GM18505 (cell line): ENCODE measurements around the gene MED14.
"Not testable (repeated sequence)": the region's sequence is repeated elsewhere in the genome, so short reads cannot be mapped to it uniquely, and the experiment has no call there.

Experiments
- ATAC-seq: cut with Tn5 transposase; IDR thresholded peaks from one replicate; pipeline ENCODE4 v1.9.1; 2021; ENCODE audit not compliant: unreplicated experiment
- POLR2A ChIP-seq: IDR thresholded peaks from 4 replicates; pipeline ENCODE4 v1.6.1; 2011; ENCODE audit warnings: borderline replicate concordance; ENCODE audit not compliant: insufficient read depth, insufficient read length; ENCODE audit errors: extremely low read depth

Gene MED14

DNA sequence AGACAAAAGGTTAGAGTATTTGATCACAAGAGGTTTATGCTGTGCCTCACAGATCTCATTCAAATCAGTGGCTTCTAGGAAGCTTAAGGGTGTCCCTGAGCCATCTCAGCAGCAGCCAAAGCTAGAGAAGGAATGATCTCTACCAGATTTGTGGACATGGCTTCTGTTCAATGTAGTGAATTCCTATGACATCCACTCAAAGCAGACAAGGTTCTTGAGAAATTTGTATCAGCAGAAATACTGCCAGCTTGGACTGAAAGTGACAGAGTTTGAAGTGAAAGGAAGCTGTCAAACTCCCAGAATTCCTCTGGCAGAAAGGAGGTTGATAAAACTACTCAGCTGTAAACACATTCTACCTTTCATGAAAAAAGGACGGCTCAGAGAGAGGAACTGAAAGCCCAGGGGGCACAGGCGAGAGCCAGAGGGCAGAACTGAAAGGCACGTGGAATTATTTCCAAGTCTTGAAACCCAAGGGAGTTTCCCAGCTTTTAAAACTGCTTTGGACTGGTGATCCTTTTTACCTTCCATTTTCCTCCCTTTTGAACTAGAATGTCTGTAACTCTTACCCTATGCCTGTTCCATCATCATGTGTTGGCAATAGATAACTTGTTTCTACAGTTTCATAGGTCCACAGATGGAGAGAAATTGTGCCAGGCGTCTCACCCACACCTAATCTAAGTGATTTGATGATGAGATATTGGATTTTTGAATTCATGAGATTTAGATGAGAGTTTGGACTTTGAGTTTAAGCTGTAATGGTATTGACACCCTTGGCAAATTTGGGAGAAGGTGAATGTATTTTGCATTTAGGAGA lies 14.5 kb upstream of the MED14 start:
- no peak for TF ChIP-seq POLR2A
- ATAC-seq: peak; percentile 65

DNA sequence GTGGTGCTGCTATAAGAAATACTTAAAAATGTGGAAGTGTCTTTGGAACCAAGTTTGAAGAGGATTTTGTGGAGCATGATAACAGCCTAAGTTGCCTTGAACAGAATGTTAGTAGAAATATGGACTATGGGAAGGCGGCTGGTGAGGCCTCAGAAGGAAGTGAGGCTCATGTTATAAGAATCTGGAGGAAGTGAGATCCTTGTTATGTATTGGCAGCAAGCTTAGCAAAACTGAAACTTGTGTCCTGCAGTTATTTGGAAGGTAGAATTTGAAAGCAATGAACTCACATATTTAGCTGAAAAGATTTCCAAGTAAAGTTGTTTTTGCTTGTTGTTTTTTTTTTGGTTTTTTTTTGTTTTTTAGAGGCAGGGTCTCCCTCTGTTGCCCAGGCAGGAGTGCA lies 13.6 kb upstream of the MED14 start:
- ATAC-seq: no peak
- TF ChIP-seq POLR2A: no peak

DNA sequence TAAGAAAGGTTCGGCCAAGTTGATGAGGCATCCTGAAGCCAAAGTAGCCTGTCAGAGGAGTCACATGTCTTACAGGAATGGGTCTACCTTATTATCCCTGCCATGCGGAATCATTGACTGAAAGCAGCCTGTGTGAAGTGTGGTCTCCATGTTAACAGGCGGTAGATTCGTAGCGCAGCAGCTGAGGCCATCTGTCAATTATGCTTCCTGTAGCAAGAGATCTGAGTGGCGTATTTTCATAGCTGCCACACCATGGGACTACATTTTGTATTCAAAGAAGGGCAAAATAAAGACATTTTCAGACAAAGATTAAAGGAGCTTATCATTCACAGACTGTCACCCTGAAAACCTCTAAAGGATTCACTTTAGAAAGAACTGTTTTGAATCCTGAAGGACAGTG lies 11.2 kb upstream of the MED14 start:
- TF ChIP-seq POLR2A: no peak
- ATAC-seq: no peak

DNA sequence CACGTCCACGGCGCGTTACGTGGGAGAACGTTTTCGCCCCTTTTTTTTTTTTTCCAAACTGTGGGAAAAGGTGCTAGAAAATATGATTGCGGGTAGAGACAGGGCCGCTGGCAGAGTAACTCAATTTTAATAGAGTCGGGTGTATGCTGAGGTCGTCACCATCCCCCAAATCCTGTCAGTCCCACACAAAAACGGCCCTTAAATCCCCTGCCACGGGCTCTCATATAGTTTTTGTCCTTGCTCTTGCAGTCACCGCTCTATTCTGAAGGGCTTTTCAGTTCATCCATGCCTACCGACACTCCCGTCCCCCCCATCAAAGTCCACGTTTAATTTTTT lies 796 bp upstream of the MED14 start:
- no peak for TF ChIP-seq POLR2A
- no peak for ATAC-seq

- no peak for ATAC-seq
- no peak for TF ChIP-seq POLR2A
Observed at GRCh38 chrX:40734971-40735324, 394 bp downstream of the MED14 start.

- no peak for ATAC-seq
- no peak for TF ChIP-seq POLR2A
Observed at GRCh38 chrX:40733706-40734105, 1.6 kb downstream of the MED14 start.

DNA sequence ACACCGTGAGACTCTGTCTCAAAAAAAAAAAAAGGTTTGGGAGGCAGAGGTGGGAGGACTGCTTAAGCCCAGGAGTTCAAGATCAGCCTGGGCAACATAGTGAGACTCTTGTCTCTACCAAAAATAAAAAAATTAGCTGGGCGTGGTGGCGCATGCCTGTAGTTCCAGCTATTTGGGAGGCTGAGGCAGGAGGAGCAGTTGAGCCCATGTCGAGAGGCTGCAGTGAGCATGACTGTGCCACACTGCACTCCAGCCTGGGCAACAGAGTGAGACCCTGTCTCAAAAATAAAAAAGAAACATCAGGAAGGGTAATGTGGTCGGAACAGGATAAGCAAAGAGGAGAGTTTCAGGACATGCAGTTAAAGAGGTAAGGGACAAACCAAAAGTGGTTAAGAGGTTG lies 2.8 kb downstream of the MED14 start:
- ATAC-seq: not testable (repeated sequence)

DNA sequence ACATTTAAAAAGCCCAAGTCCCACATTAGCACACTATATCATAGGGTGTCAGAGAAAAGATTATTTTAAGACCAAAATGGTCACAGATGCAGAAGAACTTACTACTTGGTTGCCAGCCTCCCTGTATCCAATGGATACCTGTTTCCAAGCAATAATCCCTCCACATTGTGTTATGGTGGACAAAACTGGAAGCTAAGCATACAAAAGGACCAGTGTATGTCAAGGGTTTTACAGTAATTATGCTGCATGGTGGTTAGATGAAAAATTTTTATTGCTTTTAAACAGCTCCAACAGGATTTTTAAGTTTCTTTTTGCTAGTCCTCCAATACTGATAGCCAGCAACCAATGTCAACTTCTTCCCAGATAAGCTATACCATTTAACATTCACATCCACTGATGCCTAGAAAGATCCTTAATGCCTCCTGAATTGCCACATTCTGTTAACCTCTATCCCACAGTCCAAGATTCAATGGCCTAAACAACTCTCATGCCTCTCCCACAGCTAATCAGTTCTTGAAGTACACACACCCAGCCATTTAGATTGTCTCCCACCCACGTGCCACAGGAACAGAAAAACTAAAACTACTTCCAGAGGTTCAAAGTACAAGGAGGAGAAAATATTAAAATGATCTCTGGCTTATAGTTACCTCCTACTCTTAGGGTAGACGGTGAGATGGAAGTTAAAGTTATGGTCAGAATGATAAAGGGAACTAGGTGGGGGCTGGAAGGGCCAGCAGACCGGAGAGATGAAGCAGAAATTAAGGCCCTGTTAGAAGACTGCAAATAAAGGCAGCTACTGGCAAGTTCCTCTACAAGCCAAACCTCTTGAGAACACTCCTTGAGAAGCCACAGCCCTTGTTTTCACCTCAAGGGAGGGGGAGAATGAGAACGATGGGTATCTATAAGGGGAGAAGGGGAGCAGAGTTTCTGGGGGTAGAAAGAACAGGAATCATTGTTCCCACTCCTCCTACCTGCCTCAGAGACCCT lies 5.5 kb downstream of the MED14 start:
- ATAC-seq: no peak
- no peak for TF ChIP-seq POLR2A

GRCh38 chrX:40727581-40728252 lies 7.6 kb downstream of the MED14 start:
- ATAC-seq: no peak
- no peak for TF ChIP-seq POLR2A

DNA sequence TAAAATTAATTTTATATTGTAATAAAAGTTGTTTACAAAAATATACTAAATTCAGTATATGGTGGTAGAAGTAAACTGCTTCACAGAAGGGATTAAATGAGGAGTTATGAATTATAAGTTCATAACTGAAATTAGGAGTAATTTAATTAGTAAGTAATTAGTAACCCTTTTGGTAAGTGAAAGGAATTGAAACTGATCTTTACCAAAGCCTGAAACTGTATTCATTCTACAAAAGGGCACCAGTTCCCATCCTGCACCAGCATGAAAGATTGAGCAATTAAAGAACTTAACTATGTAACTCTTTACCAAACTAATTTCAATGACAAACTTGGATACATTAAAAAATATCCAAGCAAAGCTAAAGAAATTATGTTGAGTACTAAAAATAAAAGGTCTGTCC lies 8.2 kb downstream of the MED14 start:
- TF ChIP-seq POLR2A: no peak
- ATAC-seq: no peak

- ATAC-seq: no peak
- TF ChIP-seq POLR2A: no peak
Observed at GRCh38 chrX:40722930-40723329, 12.4 kb downstream of the MED14 start.

DNA sequence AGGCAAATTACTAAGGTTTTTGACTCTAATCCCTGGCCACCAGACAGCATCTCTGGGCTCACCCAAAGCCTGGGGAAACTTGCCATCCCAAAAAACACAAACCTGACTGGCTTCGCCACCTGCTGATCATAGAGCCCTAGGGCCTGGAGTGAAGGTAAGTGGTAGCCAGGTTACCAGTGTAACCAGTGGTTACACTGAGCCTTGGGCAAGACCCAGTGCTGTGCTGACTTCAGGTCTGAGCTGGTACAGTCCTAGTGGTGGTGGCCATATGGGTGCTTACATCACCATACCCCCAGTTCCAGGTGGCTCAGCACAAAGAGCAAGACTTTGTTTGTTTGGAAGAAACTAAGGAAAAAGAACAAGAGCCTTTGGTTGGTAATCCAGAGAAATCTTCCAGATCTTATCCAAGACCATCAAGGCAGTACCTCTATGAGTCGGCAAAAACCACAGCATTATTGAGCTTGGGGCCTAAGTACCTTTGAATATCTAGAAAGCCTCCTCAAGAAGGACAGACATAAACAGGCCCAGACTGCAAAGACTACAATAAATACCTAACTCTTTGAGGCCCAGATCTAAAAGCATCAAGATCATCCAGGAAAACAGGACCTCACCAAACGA lies 13.7 kb downstream of the MED14 start:
- TF ChIP-seq POLR2A: no peak
- ATAC-seq: no peak

- ATAC-seq: no peak
- TF ChIP-seq POLR2A: no peak
Observed at GRCh38 chrX:40720792-40721191, 14.6 kb downstream of the MED14 start.
